SK-N-SH treated with all-trans-retinoic acid at 6 μM for 48 hours (cell line): Measurements from ENCODE around the gene NRIP1.

Source experiments
- ATAC-seq: fragments of 200-7000 bp; cut with Tn5 transposase; 3 replicates; pipeline ENCODE4 v1.9.1; 2020; ENCODE audit warnings: mild to moderate bottlenecking, moderate library complexity
- ARNTL ChIP-seq: fragments of 450-650 bp; formaldehyde crosslinking; IDR thresholded peaks from 2 replicates; pipeline ENCODE4 v1.5.0; 2020; ENCODE audit warnings: low read depth, mild to moderate bottlenecking, moderate library complexity, borderline replicate concordance
- BACH2 ChIP-seq: fragments of 250-450 bp; sonication (Bioruptor Pico); IDR thresholded peaks from 2 replicates; pipeline ENCODE4 v1.9.0; 2021; ENCODE audit warnings: mild to moderate bottlenecking, borderline replicate concordance
- ESRRG ChIP-seq: fragments of 250-450 bp; sonication (Bioruptor Pico); IDR thresholded peaks from 2 replicates; pipeline ENCODE4 v1.6.1; 2021; ENCODE audit warnings: mild to moderate bottlenecking
- GLIS3 ChIP-seq: fragments of 250-450 bp; sonication (Bioruptor Pico); IDR thresholded peaks from 2 replicates; pipeline ENCODE4 v1.5.0; 2020; ENCODE audit warnings: mild to moderate bottlenecking, moderate library complexity
- ISL1 ChIP-seq: fragments of 250-450 bp; sonication (Bioruptor Pico); IDR thresholded peaks from 2 replicates; pipeline ENCODE4 v2.1.2; 2022; ENCODE audit warnings: mild to moderate bottlenecking, moderate library complexity
- OSR1 ChIP-seq: fragments of 250-450 bp; sonication (Bioruptor Pico); IDR thresholded peaks from 2 replicates; pipeline ENCODE4 v1.8.0; 2022; ENCODE audit warnings: moderate library complexity, mild to moderate bottlenecking, inconsistent platforms
- PATZ1 ChIP-seq: fragments of 250-450 bp; sonication (Bioruptor Pico); IDR thresholded peaks from 2 replicates; pipeline ENCODE4 v1.8.0; 2020; ENCODE audit warnings: mild to moderate bottlenecking, moderate library complexity, borderline replicate concordance
- POU6F1 ChIP-seq: fragments of 250-450 bp; sonication (Bioruptor Pico); IDR thresholded peaks from 2 replicates; pipeline ENCODE4 v1.8.0; 2021; ENCODE audit warnings: low read depth, mild to moderate bottlenecking, moderate library complexity, borderline replicate concordance
- PPARA ChIP-seq: fragments of 250-450 bp; sonication (Bioruptor Pico); IDR thresholded peaks from 2 replicates; pipeline ENCODE4 v1.5.0; 2020; ENCODE audit warnings: mild to moderate bottlenecking, borderline replicate concordance
- RARB ChIP-seq: fragments of 250-450 bp; sonication (Bioruptor Pico); IDR thresholded peaks from 2 replicates; pipeline ENCODE4 v1.8.0; 2021; ENCODE audit warnings: mild to moderate bottlenecking, moderate library complexity
- SNAI2 ChIP-seq: fragments of 250-450 bp; sonication (Bioruptor Pico); IDR thresholded peaks from 2 replicates; pipeline ENCODE4 v1.5.0; 2020; ENCODE audit warnings: mild to moderate bottlenecking, moderate library complexity
- TCF4 ChIP-seq: fragments of 250-450 bp; sonication (Bioruptor Pico); IDR thresholded peaks from 2 replicates; pipeline ENCODE4 v1.8.0; 2021; ENCODE audit warnings: mild to moderate bottlenecking, moderate library complexity, borderline replicate concordance
- TOX ChIP-seq: fragments of 250-450 bp; sonication (Bioruptor Pico); IDR thresholded peaks from 2 replicates; pipeline ENCODE4 v1.8.0; 2021; ENCODE audit warnings: mild to moderate bottlenecking, moderate library complexity, borderline replicate concordance
- ZC3H10 ChIP-seq: fragments of 250-450 bp; sonication (Bioruptor Pico); IDR thresholded peaks from 2 replicates; pipeline ENCODE4 v1.5.1; 2021; ENCODE audit warnings: mild to moderate bottlenecking, moderate library complexity
- ZFP3 ChIP-seq: fragments of 250-450 bp; sonication (Bioruptor Pico); IDR thresholded peaks from 2 replicates; pipeline ENCODE4 v1.5.0; 2020; ENCODE audit warnings: mild to moderate bottlenecking, moderate library complexity
- ZNF565 ChIP-seq: fragments of 450-650 bp; formaldehyde crosslinking; conservative IDR thresholded peaks from 2 replicates; pipeline ENCODE4 v1.5.0; 2020; ENCODE audit warnings: low read depth, mild to moderate bottlenecking, moderate library complexity
- ZNF70 ChIP-seq: fragments of 450-650 bp; formaldehyde crosslinking; IDR thresholded peaks from 2 replicates; pipeline ENCODE4 v1.5.0; 2020; ENCODE audit warnings: mild to moderate bottlenecking, moderate library complexity
- ZNF8 ChIP-seq: fragments of 450-650 bp; formaldehyde crosslinking; IDR thresholded peaks from 2 replicates; pipeline ENCODE4 v1.5.0; 2020; ENCODE audit warnings: mild to moderate bottlenecking, moderate library complexity
- TF ChIP-seq, protein P1 (sequence below): fragments of 250-450 bp; sonication (Bioruptor Pico); IDR thresholded peaks from 2 replicates; pipeline ENCODE4 v1.5.0; 2020; ENCODE audit warnings: mild to moderate bottlenecking, moderate library complexity

Gene NRIP1

GRCh38 chr21:14993115-14993514 is 71.7 kb downstream of the NRIP1 start:
- no peak for ATAC-seq
- TF ChIP-seq ZFP3 (CRISPR knock-in tag): no peak

DNA sequence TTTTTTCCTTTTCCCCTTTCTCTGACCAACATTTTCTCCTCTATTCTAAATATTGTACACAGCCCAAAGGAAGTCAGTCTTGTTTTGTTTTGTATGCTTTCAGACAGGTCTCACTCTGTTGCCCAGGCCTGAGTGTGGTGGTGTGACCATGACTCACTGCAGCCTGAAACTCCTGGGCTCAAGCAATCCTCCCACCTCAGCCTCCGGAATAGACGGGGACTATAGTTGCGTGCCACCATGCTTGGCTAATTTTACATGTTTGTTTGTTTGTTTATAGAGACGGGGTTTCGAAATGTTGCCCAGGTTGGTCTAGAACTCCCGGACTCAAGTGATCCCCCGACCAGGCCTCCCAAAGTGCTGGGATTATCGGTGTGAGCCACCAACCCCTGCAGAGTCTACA is 72.8 kb downstream of the NRIP1 start:
- no peak for ATAC-seq
- TF ChIP-seq ZNF565: no peak
- TF ChIP-seq, protein P1, sequence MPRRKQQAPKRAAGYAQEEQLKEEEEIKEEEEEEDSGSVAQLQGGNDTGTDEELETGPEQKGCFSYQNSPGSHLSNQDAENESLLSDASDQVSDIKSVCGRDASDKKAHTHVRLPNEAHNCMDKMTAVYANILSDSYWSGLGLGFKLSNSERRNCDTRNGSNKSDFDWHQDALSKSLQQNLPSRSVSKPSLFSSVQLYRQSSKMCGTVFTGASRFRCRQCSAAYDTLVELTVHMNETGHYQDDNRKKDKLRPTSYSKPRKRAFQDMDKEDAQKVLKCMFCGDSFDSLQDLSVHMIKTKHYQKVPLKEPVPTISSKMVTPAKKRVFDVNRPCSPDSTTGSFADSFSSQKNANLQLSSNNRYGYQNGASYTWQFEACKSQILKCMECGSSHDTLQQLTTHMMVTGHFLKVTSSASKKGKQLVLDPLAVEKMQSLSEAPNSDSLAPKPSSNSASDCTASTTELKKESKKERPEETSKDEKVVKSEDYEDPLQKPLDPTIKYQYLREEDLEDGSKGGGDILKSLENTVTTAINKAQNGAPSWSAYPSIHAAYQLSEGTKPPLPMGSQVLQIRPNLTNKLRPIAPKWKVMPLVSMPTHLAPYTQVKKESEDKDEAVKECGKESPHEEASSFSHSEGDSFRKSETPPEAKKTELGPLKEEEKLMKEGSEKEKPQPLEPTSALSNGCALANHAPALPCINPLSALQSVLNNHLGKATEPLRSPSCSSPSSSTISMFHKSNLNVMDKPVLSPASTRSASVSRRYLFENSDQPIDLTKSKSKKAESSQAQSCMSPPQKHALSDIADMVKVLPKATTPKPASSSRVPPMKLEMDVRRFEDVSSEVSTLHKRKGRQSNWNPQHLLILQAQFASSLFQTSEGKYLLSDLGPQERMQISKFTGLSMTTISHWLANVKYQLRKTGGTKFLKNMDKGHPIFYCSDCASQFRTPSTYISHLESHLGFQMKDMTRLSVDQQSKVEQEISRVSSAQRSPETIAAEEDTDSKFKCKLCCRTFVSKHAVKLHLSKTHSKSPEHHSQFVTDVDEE (CRISPR knock-in tag): no peak
- no peak for TF ChIP-seq ISL1 (CRISPR knock-in tag)
- no peak for TF ChIP-seq PPARA

DNA sequence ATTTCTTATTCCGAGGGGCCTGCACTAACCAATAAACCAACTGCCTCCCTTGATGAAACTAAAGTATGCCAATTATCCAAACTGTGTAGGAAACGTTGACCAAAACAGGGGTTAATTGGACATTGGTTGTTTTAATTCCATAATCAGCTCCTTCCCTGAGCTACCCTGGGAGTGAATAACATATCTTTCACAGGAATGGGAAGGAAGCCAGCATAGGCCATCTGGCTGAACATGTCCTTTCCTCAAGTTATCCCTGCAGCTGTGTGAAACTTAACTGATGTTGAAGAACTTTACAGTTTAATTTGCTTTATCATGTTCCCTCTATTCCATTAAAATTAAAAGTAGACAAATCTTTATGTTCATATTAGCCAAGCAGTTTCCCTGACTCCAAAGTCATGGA is 75.4 kb downstream of the NRIP1 start:
- ATAC-seq: no peak
- TF ChIP-seq ZFP3 (CRISPR knock-in tag): no peak
- no peak for TF ChIP-seq RARB (CRISPR knock-in tag)
- no peak for TF ChIP-seq ISL1 (CRISPR knock-in tag)
- no peak for TF ChIP-seq GLIS3
- no peak for TF ChIP-seq OSR1 (CRISPR knock-in tag)

DNA sequence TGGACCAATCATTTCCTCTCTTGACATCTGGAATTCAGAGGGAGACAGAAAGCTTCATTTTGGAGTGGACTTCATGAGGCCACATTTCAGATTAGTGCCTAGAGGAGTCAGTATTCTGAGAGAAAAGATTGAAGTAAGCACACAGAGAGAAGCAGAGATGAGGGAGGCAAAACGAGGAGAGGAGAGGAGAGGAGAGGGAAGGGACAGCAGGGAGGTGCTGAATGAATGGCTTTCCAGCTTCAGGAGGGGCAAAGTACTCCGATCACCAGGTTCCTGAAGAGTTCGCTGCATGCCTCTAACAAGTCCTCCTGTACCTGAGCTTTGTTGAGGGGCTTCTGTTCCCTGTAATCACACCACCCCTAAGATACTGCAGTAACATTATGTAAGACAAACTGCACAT is 76.0 kb downstream of the NRIP1 start:
- ATAC-seq: no peak
- TF ChIP-seq BACH2 (CRISPR knock-in tag): no peak
- no peak for TF ChIP-seq ZNF70 (CRISPR knock-in tag)
- TF ChIP-seq TCF4 (CRISPR knock-in tag): no peak
- TF ChIP-seq TOX (CRISPR knock-in tag): no peak
- TF ChIP-seq PPARA: no peak
- no peak for TF ChIP-seq ZNF565
- TF ChIP-seq, protein P1 (CRISPR knock-in tag): no peak
- TF ChIP-seq OSR1 (CRISPR knock-in tag): no peak
- no peak for TF ChIP-seq PATZ1 (CRISPR knock-in tag)
- no peak for TF ChIP-seq ZNF8 (CRISPR knock-in tag)
- no peak for TF ChIP-seq POU6F1
- TF ChIP-seq ESRRG (CRISPR knock-in tag): no peak
- no peak for TF ChIP-seq ISL1 (CRISPR knock-in tag)
- no peak for TF ChIP-seq ARNTL (CRISPR knock-in tag)
- no peak for TF ChIP-seq RARB (CRISPR knock-in tag)
- no peak for TF ChIP-seq GLIS3
- no peak for TF ChIP-seq SNAI2 (CRISPR knock-in tag)
- TF ChIP-seq ZC3H10 (CRISPR knock-in tag): no peak
